GM19463 (cell line): Measurements from ENCODE around the gene MRPL30.
"Not testable (repeated sequence)": the region's sequence is repeated elsewhere in the genome, so short reads cannot be mapped to it uniquely, and the experiment has no call there.

Experiments used
- ATAC-seq: cut with Tn5 transposase; IDR thresholded peaks from one replicate; pipeline ENCODE4 v1.9.1; 2021; ENCODE audit warnings: mild to moderate bottlenecking, moderate library complexity; ENCODE audit not compliant: unreplicated experiment

Gene MRPL30

DNA sequence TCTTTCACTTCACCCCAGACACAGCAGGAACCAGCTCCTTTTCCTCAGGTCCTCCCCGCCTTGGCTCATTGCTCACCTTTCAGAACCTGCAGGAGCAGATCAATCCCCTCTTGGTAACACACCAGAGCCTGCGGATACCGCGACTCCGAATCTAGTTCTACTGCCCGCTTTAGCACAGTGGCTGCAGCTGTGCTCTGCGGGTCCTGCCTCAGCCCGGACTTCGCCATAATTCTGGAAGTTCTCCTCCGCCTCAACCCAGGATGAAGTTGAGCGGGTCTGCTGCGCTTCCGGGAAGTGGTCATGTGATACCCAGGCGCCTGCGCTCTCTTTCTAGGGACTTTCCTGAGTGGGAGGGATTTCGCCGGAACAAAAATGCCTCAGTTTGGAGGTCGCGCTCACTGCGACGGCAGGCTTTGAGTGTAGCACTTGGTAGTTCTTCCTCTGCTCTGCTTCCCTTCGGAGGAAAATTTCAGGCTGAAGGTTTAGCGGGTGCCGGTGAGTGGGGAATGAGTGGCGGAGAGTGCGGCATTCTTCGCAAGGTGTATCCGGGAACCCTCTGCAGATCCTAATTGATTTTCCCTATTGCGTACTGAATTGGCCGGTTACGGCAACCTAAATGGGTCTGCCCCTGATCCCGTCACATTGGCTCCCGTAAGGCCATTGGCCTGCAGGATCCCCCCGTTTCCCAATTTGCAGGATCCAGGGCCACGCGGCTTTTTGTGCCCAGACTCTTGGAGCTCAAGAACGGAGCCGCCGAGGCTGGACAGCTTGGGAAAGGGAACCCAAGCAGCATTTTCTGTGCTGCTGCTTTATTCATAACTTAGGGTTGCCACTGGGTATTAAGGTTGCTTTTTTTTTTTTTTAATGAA, at the start of gene MRPL30, which contains the start of gene MITD1:
Gene MRPL30 (plus strand): TSS at position 430 of the 869 bp plus-strand sequence. CDS start 5,020 bp downstream, outside the sequence.
Gene MITD1 (minus strand): TSS at position 304 of the 869 bp plus-strand sequence. CDS start 77 bp downstream, at position 227.
- peak; percentile 89 for ATAC-seq

DNA sequence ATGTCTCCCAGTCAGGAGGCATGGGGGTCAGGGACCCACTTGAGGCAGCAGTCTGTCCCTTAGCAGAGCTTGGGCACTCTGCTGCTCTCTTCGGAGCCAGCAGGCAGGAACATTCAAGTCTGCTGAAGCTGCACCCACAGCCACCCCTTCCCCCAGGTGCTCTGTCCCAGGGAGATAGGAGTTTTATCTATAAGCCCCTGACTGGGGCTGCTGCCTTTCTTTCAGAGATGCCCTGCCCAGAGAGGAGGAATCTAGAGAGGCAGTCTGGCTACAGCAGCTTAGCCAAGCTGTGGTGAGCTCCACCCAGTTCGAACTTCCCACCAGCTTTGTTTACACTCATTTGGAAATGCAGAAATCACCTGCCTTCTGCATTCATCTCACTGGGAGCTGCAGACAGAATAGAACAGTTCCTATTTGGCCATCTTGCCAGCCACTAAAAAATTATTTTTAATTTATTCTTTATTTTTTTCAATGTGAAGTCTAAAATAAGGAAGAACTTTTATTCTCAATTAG, 45.9 kb upstream of the MRPL30 start:
- ATAC-seq, result not testable (repeated sequence)

DNA sequence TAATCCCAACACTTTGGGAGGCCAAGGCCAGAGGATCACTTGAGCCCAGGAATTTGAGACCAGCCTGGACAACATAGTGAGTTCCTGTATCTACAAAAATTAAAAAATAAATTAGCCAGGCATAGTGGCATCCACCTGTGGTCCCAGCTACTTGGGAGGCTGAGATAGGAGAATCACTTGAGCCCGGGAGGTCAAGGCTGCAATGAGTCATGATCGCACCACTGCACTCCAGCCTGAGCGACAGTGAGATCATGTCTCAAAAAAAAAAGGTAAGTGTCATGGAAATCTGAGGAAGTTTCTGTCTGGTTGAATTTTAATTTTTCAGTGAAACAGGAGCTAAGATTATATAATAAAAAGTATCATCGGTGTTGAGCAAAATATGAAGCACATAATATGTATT, 42.0 kb upstream of the MRPL30 start:
- no peak for ATAC-seq

DNA sequence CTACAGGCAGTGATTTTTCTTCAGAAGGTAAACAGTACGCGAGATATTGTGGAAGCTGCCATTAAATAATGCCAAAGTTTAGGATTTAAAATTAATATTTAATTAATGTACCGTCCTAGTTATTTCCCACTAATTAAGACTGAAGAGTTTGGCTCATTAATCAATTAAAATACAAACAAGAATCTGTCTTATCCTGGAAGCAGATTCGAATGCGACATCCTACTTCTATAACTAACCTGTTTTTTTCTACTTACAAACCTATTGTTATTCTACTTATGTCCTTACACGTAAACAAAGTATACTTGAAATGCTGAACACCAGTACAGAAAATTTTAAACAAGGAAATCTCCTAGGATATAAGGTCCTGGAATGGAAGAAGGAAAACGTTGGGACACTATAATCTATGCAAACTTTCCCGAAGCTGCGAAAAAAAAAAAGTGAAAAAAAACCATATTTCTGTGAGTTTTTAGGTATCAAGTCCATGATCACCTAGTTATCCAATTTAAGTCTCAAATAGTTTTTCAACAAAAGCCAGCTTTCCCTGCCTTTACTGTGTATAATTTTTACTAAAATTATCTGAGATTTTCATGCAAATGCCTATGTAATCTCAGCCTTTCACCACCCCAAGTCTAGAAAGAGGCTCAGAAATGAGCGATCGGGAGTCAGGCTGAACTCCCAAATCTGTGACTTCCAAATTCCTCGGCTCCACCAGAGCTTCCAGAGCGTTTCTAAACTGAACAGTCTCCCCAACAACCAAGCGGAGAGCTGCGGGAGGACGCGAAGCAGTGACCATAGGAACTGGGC, 40.7 kb upstream of the MRPL30 start:
- no peak for ATAC-seq

DNA sequence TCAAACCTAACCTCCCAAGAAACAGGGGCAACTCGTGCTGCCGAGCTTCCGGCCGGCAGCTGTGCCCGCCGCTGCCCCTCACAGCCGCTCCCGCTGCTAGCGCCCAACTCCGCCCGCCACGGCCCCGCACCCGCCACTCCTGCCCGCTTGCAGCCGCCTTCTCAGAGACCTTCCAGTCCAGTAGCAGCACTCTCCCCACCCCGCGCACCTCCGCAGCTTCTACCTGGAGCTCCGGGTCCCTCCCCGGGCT, 40.2 kb upstream of the MRPL30 start:
- peak; percentile 27 for ATAC-seq

DNA sequence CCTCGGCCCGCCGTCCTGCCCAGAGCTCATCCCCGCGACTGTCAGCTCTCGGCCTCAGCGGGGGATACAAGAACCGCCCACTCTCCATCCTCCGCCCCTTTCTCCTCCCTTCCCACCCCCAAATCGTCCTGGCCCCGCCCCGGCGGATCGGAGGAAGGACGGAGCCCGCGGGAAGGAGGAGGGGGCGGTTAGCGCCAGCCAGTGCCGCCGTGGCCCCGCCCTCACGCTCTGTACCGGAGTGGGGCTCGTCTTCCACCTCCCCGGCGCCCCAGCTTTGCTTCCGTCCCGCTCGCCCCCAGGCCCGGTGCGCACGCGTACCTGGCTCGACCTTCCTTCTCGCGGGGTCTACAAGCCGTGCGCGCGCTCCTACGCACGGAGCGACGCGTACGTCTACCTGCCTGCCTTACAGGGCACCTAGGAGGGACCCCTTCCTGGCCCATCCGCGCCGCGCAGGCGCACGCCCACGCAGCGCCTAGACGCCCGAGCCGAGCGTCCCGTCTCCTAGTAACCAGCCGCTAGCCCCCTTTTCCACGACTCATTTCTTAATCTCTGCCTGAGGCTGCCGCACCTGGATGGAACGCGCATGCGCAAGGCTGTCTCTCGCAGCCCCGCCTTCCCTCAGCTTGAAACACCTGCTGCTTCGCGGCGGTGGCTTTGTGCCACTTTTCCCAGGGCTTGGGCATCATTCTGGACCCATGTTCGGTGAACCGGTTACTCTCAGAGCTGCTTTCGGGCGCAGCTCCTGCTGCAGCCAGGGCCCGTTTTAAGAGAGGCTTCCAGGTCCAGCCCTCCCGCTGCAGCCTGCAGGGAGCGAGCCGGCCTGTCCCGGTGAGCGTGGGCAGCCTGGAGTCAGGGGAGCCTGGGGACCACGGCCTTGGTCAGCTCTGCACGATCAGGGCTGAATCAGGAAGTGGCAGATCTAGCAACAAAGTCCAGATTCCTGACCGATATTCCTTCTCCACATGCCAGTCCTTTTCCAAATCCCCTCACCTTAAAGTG, 39.6 kb upstream of the MRPL30 start, which contains the start of gene C2orf15:
Gene C2orf15 (plus strand): TSS at position 598 of the 999 bp plus-strand sequence. CDS start 8,852 bp downstream, outside the sequence.
- ATAC-seq, result peak; percentile 85

DNA sequence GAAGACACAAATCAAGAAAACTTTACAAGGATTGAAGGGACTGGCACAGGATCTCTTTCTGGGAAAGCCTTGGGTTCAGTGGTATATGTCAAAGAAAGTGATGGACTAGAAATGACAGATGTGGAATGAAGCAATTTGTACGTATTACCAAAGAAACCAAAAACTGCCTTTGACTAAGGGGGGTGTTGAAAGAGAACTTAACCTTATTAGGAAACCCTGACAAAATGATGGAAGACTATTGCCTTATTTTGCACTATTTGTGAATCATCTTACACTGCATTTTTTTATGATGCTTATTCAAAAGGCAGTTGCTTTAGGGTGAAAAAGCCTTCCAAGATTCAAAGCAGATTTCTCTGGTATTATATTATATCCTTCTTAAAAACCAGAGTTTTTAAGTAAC, 30.3 kb upstream of the MRPL30 start:
- ATAC-seq, result no peak

DNA sequence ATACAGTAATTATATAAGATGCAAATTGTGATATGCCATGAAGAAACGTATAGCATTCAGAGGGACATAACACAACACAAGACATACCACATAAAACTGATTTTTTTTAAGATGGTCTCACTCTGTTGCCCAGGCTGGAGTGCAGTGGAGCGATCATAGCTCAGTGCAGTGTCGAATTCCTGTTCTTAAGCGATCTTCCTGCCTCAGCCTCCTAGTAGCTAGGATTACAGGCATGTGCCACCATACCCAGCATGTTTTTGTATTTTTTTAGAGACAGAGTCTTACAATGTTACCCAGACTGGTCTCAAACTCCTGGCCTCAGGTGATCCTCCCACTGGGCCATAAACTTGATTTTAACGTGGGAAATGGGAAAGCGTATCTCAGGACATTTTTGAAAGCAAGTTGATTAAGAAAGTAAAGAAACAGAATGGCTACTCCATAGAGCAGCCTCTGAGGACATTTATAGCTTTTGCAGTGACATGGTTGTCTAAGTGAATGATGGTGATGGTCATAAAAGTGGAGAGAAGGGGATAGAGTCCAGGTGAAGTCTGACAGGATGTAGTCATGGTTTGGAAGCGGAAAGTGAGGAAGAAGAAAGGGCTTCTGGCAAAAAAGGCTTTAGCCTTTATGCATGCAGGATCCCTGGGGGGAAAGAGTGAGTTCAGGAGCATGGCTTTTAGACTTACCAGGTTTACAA, 28.6 kb upstream of the MRPL30 start:
- ATAC-seq, result no peak

DNA sequence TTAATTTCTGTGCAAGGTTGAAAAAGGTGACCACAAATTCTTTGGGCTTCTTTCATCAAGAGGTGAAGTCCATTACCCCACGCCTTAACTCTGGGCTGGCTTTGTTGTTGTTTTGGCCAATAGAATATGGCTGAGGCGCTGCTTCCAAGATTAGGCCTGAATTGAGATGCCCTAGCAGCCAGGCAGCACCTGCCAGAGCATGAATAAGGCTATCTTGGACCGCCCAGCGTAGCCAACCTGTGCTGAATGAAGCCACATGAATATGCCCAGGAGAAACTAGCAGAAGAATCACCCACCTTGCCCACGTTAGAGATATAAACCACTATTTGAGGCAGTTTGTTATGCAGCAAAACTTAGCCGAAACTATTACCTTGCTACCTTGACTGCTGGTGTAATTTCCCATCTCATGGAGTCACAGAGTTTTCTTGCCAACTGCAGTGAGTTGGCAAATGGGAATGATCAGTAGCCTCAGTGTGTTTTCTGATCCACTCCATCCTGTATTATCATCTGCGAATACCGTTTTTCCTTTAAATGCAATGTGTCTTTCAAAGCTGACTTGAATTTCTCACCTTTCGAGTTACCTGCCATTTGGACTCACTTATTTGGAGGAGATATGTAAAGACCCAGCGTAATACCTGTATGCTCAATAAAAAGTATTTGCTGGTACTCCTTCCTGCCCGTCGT, 26.9 kb upstream of the MRPL30 start:
- no peak for ATAC-seq

DNA sequence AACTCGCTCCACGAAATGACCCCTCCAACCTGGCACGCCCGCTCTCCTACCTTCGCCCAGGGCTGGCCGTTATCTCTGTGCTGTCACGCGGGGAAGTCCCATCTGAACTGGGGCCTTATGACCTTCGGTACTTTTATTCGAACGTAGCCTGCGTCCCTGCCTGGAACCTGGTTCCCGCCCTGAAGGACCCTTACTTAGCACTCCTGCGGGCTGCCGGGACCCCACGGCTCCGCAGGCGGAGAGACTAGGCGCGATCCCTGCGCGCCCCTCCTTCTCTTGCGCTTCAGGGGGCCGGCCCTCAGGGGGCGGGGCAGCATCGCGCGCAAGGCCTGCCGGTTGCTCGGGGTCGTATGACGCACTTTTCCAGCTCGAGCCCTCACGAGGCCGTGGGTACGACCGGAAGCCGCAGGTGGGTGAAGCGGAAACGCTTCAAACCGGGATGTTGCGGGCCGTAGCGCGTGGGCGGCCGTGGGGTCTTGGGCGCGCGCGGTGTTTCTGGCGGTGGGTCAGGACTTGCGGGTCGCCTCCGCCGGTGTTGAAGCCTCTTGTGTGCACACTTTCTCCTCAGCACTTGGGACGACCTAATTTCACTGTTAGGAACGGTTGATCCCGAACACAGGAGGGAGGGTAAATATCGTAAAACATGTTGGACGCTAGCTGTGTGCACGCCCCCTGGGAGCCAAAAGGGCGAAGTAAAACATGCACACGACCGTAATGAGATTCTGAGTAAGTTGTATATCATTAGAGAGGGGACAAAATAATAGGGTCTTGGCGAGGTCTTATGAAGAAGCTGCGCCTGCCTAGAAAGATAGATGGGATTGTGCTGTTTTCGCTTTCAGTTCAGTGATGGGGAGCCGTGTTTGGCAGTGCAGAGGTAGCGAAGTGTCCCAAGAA, 26.1 kb upstream of the MRPL30 start, which contains the start of the genes LIPT1 and TSGA10:
Gene LIPT1 (plus strand): TSS at position 325 of the 894 bp plus-strand sequence. CDS start 6,991 bp downstream, outside the sequence.
Gene TSGA10 (minus strand): TSS at position 300 of the 894 bp plus-strand sequence. CDS start 45,503 bp downstream, outside the sequence.
- peak; percentile 99 for ATAC-seq

DNA sequence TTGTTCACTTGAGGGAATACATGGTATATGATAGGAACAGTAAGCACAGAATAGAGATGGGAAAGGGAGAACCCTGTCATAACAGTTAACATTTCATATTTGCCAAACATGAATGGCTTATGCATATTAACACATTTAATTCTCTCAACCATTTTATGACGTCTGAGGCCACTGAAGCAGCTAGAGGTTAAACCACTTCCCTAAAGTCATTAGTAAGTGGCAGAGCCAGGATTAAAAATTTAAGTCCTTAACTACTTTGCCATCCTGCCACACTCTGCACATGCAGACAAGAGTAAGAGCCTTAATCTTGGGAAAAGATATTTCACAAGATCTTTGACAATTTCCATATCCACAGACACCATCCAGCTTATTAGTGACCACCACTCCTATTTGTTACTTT, 24.1 kb upstream of the MRPL30 start:
- ATAC-seq, result no peak

DNA sequence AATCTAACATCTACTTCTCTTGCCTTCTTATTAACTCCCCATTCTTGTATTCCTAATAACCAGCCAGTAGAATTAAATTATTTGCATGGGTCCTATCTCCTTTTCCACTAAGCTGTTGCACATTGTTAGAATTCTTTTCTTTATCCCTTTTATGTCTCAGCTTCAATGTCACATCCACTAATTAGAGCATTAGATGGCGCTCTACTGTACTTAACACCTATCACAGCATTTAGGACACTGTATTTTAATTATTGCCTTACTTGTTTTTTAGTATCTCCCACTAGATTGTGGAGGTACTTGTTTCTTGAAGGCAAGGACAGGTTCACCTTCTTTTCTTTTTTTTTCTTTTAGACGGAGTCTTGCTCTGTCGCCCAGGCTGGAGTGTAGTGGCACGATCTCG, 22.4 kb upstream of the MRPL30 start:
- ATAC-seq, result no peak

DNA sequence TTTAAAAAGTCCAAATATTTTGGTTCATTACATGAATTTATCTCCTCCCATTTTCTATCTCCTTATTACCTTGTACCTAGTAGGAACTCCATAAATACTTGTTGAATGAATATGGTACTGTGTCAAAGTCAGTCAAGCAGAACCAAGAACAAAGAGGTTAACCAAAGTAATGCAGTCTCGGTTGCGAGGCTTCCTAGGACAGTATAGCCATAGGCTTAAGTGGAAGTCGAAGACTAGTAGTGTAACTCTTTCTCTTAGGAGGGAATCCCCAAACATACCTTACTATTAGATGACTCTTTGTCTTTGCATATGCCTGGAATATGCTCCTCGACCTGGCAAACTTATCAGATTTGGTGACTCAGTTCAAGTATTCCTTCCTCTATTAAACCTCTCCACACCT, 21.4 kb upstream of the MRPL30 start:
- ATAC-seq, result no peak

DNA sequence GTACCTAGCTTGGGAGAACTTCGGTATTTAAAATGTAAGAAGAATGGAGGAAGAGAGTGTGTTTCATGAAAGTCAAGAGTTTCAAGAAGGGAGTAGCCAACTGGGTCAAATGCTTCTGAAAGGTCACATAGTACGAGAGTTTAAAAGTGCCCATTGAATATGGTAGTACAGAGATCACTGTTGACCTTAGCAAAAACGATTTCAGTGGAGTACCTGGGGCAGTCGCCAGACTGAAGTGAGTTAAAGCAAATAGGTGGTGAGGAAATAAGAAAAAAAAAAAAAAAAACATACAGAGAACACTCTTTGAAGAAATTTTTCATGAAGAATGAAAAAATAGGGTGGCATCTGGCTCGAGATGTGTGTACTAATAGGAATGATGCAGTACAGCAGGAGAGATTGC, 14.8 kb upstream of the MRPL30 start:
- no peak for ATAC-seq

DNA sequence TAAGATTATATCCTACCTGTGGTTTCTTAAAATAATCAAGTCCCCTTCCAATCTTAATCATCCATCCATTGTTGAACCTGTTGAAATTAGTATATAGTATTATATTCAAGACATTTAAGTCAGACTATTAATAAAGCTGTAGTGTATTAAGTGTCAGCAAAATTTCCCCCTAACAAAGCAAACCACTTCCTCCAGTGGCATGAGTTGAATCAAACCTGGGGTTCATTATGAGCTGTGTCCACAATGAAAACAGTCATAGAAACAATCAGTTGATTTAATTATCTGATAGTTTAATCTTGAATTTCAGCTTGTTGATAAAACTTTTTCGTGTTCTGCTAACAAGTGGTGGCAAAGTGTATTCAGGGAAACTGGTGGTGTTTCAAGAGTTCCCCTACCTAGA, 11.4 kb upstream of the MRPL30 start:
- no peak for ATAC-seq

DNA sequence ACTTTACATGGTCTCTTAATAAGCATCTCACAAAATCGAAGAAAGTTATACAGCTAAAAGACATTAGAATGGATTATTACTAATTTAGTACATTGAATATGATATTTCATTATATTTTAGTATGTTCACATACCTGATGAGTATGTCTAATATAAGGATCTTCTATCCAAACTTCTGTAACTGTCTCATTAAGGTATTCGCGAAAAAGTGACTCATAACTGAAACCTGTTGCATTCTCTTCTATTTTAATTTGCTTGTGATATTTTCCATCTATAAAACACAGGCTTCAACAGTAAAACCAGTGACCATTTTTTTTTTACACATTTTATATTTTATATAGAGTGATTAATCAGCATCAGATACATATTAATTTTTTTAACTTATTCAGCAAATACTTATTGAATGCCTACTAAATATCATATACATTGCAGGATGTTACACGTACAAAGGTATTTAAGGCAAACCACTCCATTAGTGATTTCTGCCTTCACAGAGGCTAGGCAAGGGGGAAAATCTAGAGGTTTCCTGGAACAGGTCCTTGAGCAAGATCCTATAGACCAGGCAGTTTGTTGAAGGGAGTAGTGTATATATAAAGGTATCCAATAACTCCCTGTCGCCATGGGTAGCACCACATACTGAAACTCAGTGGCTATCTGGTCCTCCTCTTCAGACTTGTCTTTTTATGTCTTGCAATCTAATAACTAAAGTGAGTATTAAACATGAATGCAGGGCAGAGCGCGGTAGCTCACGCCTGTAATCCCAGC, 9.4 kb upstream of the MRPL30 start:
- no peak for ATAC-seq

DNA sequence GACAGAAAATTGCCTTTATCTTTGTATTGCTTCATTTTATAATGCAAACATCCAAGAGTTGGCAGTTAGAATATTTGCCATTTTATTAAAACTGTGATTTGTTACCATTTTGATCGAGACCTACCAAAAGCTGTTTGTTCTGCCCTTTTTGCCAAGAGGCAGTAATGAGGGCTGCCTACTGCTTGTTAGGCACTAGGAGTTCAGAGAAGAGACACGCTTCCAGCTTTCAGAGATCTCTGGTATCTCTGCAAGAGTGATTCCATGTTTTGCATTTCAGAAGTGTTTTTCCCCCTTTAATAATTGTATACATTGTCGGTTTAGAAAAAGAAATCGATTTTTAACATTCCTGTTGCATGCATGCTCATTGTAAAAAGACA, 628 bp downstream of the MRPL30 start:
- no peak for ATAC-seq
